Keratinocyte (primary cell): ENCODE data around the gene C1orf35. TPM values are rescaled to one million over a fixed set of nuclear protein-coding genes. Genes with fewer than 3 reads are reported as not detected.

Experiments
- DNase-seq: peaks from one replicate; pipeline ENCODE4 v3.0.0-alpha.2; 2011; ENCODE audit warnings: low read depth, missing footprints, low spot score
- FAIRE-seq: peaks from 2 replicates; lab custom pipeline; 2011; peaks lifted over from hg19 to GRCh38; lab: Jason Lieb, UNC
- H2AFZ ChIP-seq: 2 replicates; pipeline ENCODE4 v1.6.0; 2012; ENCODE audit warnings: low read length, control low read depth, inconsistent platforms; ENCODE audit not compliant: control insufficient read depth
- H3K27ac ChIP-seq: 2 replicates; pipeline ENCODE4 v1.5.1; 2011; ENCODE audit warnings: low read length; ENCODE audit not compliant: control insufficient read depth, insufficient read depth
- H3K27me3 ChIP-seq: 3 replicates; pipeline ENCODE4 v1.6.0; 2011; ENCODE audit warnings: low read length; ENCODE audit not compliant: control insufficient read depth, insufficient read depth; ENCODE audit errors: extremely low read depth
- H3K36me3 ChIP-seq, 2 experiments: 2 replicates in 1 of 2; 3 replicates in 1 of 2; pipeline ENCODE4 v1.5.1; 2011; ENCODE audit warnings: low read length in 2 of 2, mild to moderate bottlenecking in 1 of 2; ENCODE audit not compliant: control insufficient read depth in 2 of 2, insufficient read depth in 2 of 2; ENCODE audit errors: extremely low read depth in 1 of 2
- H3K4me1 ChIP-seq: 3 replicates; pipeline ENCODE4 v1.5.1; 2011; ENCODE audit warnings: low read length; ENCODE audit not compliant: control insufficient read depth, insufficient read depth; ENCODE audit errors: extremely low read depth
- H3K4me2 ChIP-seq: 3 replicates; pipeline ENCODE4 v1.6.0; 2011; ENCODE audit warnings: low read depth, low read length; ENCODE audit not compliant: control insufficient read depth, insufficient read depth; ENCODE audit errors: extremely low read depth
- H3K4me3 ChIP-seq, 3 experiments: fragments of 200-600 bp in 1 of 3; sonication (generic) in 1 of 3; 2 replicates in 2 of 3; 3 replicates in 1 of 3; pipeline ENCODE4 v1.5.1; 2011 to 2016; ENCODE audit warnings: low read length in 3 of 3, mild to moderate bottlenecking in 3 of 3, control low read depth in 2 of 3, inconsistent platforms in 1 of 3, low read depth in 1 of 3, mixed read lengths in 1 of 3, mixed run types in 1 of 3, moderate library complexity in 1 of 3; ENCODE audit not compliant: control insufficient read depth in 2 of 3, insufficient read depth in 2 of 3; ENCODE audit errors: extremely low read depth in 1 of 3
- H3K79me2 ChIP-seq: 2 replicates; pipeline ENCODE4 v1.6.0; 2012; ENCODE audit warnings: low read length; ENCODE audit not compliant: control insufficient read depth, insufficient read depth
- H3K9ac ChIP-seq: 3 replicates; pipeline ENCODE4 v1.6.0; 2011; ENCODE audit warnings: low read length; ENCODE audit not compliant: control insufficient read depth, insufficient read depth; ENCODE audit errors: extremely low read depth
- H3K9me1 ChIP-seq: 3 replicates; pipeline ENCODE4 v1.6.0; 2011; ENCODE audit warnings: low read length; ENCODE audit not compliant: control insufficient read depth, insufficient read depth; ENCODE audit errors: extremely low read depth
- H3K9me3 ChIP-seq: 2 replicates; pipeline ENCODE4 v1.5.1; 2012; ENCODE audit warnings: low read depth, low read length; ENCODE audit not compliant: control insufficient read depth
- H4K20me1 ChIP-seq: 3 replicates; pipeline ENCODE4 v1.6.0; 2011; ENCODE audit warnings: low read length; ENCODE audit not compliant: control insufficient read depth, insufficient read depth; ENCODE audit errors: extremely low read depth
- CTCF ChIP-seq, 3 experiments: IDR thresholded peaks in 1 of 3; conservative IDR thresholded peaks in 1 of 3; optimal IDR thresholded peaks in 1 of 3; 2 replicates in 2 of 3; 3 replicates in 1 of 3; pipeline versions ENCODE3 to v1.5.1; 2011; ENCODE audit warnings: low read length in 3 of 3, mild to moderate bottlenecking in 3 of 3, moderate library complexity in 2 of 3, control low read depth in 1 of 3, inconsistent platforms in 1 of 3; ENCODE audit not compliant: insufficient read depth in 2 of 3; ENCODE audit errors: extremely low read depth in 1 of 3
- EZH2 ChIP-seq: IDR thresholded peaks from one replicate; pipeline ENCODE4 v1.6.1; 2012; ENCODE audit warnings: inconsistent platforms, mild to moderate bottlenecking, low read length, moderate library complexity
- dilution Hi-C: fragments of 300-500 bp; cut with MboI; formaldehyde crosslinking; loops from one replicate; pipeline ENCODE4 v1.7.0; 2020; ENCODE audit warnings: low sequenced_read_pairs; ENCODE audit not compliant: extremely low pct_ligation_motif_present
- polyA plus RNA-seq, 5 experiments: library from polyadenylated mRNA; depleted of rRNA in 3 of 5; stranded (reverse) in 3 of 5; stranded (forward) in 1 of 5; unstranded in 1 of 5; fragments of >200 nt; gene quantifications; 1 replicate in 1 of 5; 2 replicates in 3 of 5; 3 replicates in 1 of 5; pipeline versions ENCODE4 v1.2.1 to v1.2.3, GENCODE V29; 2011 to 2012; ENCODE audit warnings: missing spikeins in 2 of 5, low read depth in 1 of 5, low replicate concordance in 1 of 5

The C1orf35 gene
- polyA plus RNA-seq, 1 donor (not counting 4 experiments of a cell fraction or from before 2014, with no cell fraction given), result 8.2 TPM

- peak overlapping the region; percentile 18 for H3K9ac ChIP-seq
- peaks cover 100% of the 10 kb centered on the region for H3K79me2 ChIP-seq
- H2AFZ ChIP-seq, result no peak overlapping the region
- H3K4me2 ChIP-seq, result peak overlapping the region; percentile 25
- no peaks in the 10 kb centered on the region for H3K27me3 ChIP-seq
- peak overlapping the region; percentile 19 for H3K27ac ChIP-seq
- no peak overlapping the region for H3K4me3 ChIP-seq
- dilution Hi-C loops, result no loop called here
- H3K9me3 ChIP-seq, result peaks cover 5% of the 10 kb centered on the region
- peaks cover 8% of the 10 kb centered on the region for H3K9me1 ChIP-seq
- TF ChIP-seq CTCF (optimal IDR thresholded peaks at IDR 0.05 in 1 of 3, IDR thresholded peaks at IDR 0.05 in 1 of 3, conservative IDR thresholded peaks at IDR 0.05 in 1 of 3; ENCODE audit: extremely low read depth in 1 of 3, insufficient read depth in 2 of 3, low read length in 3 of 3), result no peak
- TF ChIP-seq EZH2, result no peak
- FAIRE-seq (no peak), DNase-seq (no peak)
- peaks cover 12 to 47% of the 10 kb centered on the region in 2 experiments for H3K36me3 ChIP-seq
- peaks cover 69% of the 10 kb centered on the region for H3K4me1 ChIP-seq
- peaks cover 91% of the 10 kb centered on the region for H4K20me1 ChIP-seq
Measured at GRCh38 chr1:228090613-228091081, 12.5 kb downstream of the C1orf35 start.

GRCh38 chr1:228089519-228090380 lies 13.4 kb downstream of the C1orf35 start:
- H3K4me1 ChIP-seq, result peaks cover 78% of the 10 kb centered on the region
- peaks cover 15% of the 10 kb centered on the region for H3K9me1 ChIP-seq
- peaks cover 91% of the 10 kb centered on the region for H4K20me1 ChIP-seq
- peaks cover 100% of the 10 kb centered on the region for H3K79me2 ChIP-seq
- peaks cover 12 to 47% of the 10 kb centered on the region in 2 experiments for H3K36me3 ChIP-seq
- peaks cover 5% of the 10 kb centered on the region for H3K9me3 ChIP-seq
- H3K27ac ChIP-seq, result peak overlapping the region; percentile 55
- no peaks in the 10 kb centered on the region for H3K27me3 ChIP-seq
- no peak for FAIRE-seq
- dilution Hi-C loops, result no loop called here
- TF ChIP-seq EZH2 (no peak), CTCF (optimal IDR thresholded peaks at IDR 0.05 in 1 of 3, IDR thresholded peaks at IDR 0.05 in 1 of 3, conservative IDR thresholded peaks at IDR 0.05 in 1 of 3; ENCODE audit: extremely low read depth in 1 of 3, insufficient read depth in 2 of 3, low read length in 3 of 3) (no peak)
- no peak overlapping the region for H3K9ac ChIP-seq
- H3K4me2 ChIP-seq, result peak overlapping the region; percentile 25
- H3K4me3 ChIP-seq, result no peak overlapping the region
- no peak for DNase-seq
- no peak overlapping the region for H2AFZ ChIP-seq
